Uterus (tissue), 2 donors: ENCODE data around the gene CLDN6.

Experiments
- POLR2A ChIP-seq, 2 donors: fragments of 450-650 bp; IDR thresholded peaks; one replicate each; pipeline ENCODE4 v1.6.1; 2016; ENCODE audit warnings: antibody characterized with exemption in 2 of 2, mild to moderate bottlenecking in 1 of 2, moderate library complexity in 1 of 2
- TF ChIP-seq, protein P1 (sequence below), 4 experiments: fragments of 200-600 bp in 2 of 4; fragments of 450-650 bp in 2 of 4; sonication (generic) in 2 of 4; IDR thresholded peaks; one replicate each; pipeline ENCODE4 v1.5.1; 2016 to 2019; ENCODE audit warnings: antibody characterized with exemption in 4 of 4, mild to moderate bottlenecking in 2 of 4, moderate library complexity in 1 of 4

DNA sequence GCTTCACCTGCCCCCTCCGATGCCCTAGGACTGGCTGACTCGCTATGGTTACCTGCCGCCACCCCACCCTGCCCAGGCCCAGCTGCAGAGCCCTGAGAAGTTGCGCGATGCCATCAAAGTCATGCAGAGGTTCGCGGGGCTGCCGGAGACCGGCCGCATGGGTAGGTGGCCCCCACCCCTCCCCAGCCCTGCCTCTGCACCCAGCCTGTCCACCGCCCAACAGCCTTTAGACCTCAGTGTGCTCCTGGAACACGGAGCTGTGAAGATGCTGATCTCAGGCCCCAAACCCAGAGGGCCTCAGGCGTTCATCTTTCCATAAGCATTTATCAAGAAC lies 29.4 kb upstream of the CLDN6 start:
- TF ChIP-seq, protein P1, sequence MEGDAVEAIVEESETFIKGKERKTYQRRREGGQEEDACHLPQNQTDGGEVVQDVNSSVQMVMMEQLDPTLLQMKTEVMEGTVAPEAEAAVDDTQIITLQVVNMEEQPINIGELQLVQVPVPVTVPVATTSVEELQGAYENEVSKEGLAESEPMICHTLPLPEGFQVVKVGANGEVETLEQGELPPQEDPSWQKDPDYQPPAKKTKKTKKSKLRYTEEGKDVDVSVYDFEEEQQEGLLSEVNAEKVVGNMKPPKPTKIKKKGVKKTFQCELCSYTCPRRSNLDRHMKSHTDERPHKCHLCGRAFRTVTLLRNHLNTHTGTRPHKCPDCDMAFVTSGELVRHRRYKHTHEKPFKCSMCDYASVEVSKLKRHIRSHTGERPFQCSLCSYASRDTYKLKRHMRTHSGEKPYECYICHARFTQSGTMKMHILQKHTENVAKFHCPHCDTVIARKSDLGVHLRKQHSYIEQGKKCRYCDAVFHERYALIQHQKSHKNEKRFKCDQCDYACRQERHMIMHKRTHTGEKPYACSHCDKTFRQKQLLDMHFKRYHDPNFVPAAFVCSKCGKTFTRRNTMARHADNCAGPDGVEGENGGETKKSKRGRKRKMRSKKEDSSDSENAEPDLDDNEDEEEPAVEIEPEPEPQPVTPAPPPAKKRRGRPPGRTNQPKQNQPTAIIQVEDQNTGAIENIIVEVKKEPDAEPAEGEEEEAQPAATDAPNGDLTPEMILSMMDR (IDR thresholded peaks at IDR 0.05): no peak
- TF ChIP-seq POLR2A (IDR thresholded peaks at IDR 0.05): no peak
